Skeletal muscle satellite cell (primary cell): Measurements from ENCODE around the gene C1QTNF12.

ENCODE experiments used
- H3K27me3 ChIP-seq: 2 replicates; pipeline ENCODE4 v1.7.0; 2013; ENCODE audit warnings: low read length; ENCODE audit not compliant: control insufficient read depth, insufficient read depth
- H3K36me3 ChIP-seq: 2 replicates; pipeline ENCODE4 v1.7.0; 2013; ENCODE audit warnings: mild to moderate bottlenecking, control low read depth, low read length; ENCODE audit not compliant: insufficient read depth
- H3K4me1 ChIP-seq: 2 replicates; pipeline ENCODE4 v1.7.0; 2013; ENCODE audit warnings: low read length; ENCODE audit not compliant: control insufficient read depth, insufficient read depth
- H3K4me2 ChIP-seq: 2 replicates; pipeline ENCODE4 v1.7.0; 2013; ENCODE audit warnings: mild to moderate bottlenecking, low read length
- H3K4me3 ChIP-seq: 2 replicates; pipeline ENCODE4 v1.7.0; 2013; ENCODE audit warnings: low read length
- H3K9ac ChIP-seq: 2 replicates; pipeline ENCODE4 v1.7.0; 2013; ENCODE audit warnings: mild to moderate bottlenecking, low read depth, low read length, moderate library complexity
- H3K9me3 ChIP-seq: replicated peaks from 2 replicates; pipeline ENCODE4 v1.7.0; 2013; ENCODE audit warnings: mild to moderate bottlenecking, control low read depth, low read length

The C1QTNF12 gene

GRCh38 chr1:1243807-1244191 lies 2.7 kb downstream of the C1QTNF12 start:
- Histone ChIP-seq H3K4me3 (no peak overlapping the region), H3K36me3 (no peaks in the 10 kb centered on the region), H3K4me2 (no peak overlapping the region), H3K4me1 (no peaks in the 10 kb centered on the region), H3K9me3 (no peaks in the 10 kb centered on the region), H3K27me3 (no peaks in the 10 kb centered on the region), H3K9ac (no peak overlapping the region)

- Histone ChIP-seq H3K9ac (no peak overlapping the region), H3K4me3 (no peak overlapping the region), H3K9me3 (no peaks in the 10 kb centered on the region), H3K4me1 (no peaks in the 10 kb centered on the region), H3K36me3 (no peaks in the 10 kb centered on the region), H3K4me2 (no peak overlapping the region), H3K27me3 (peaks cover 3% of the 10 kb centered on the region)
These were observed 3.3 kb downstream of the C1QTNF12 start for GRCh38 chr1:1243266-1243660.

GRCh38 chr1:1242461-1243265 lies 3.9 kb downstream of the C1QTNF12 start:
- Histone ChIP-seq H3K36me3 (no peaks in the 10 kb centered on the region), H3K27me3 (peaks cover 8% of the 10 kb centered on the region), H3K9ac (no peak overlapping the region), H3K4me1 (no peaks in the 10 kb centered on the region), H3K4me3 (no peak overlapping the region), H3K9me3 (no peaks in the 10 kb centered on the region), H3K4me2 (no peak overlapping the region)

GRCh38 chr1:1241588-1242219 lies 4.8 kb downstream of the C1QTNF12 start:
- no peaks in the 10 kb centered on the region for H3K9me3 ChIP-seq
- H3K4me1 ChIP-seq = peaks cover 4% of the 10 kb centered on the region
- H3K27me3 ChIP-seq = peaks cover 8% of the 10 kb centered on the region
- H3K4me3 ChIP-seq = no peak overlapping the region
- H3K9ac ChIP-seq = no peak overlapping the region
- no peaks in the 10 kb centered on the region for H3K36me3 ChIP-seq
- H3K4me2 ChIP-seq = no peak overlapping the region

GRCh38 chr1:1240822-1241587 lies 5.5 kb downstream of the C1QTNF12 start:
- H3K4me3 ChIP-seq = no peak overlapping the region
- H3K4me2 ChIP-seq = no peak overlapping the region
- H3K27me3 ChIP-seq = peaks cover 8% of the 10 kb centered on the region
- no peak overlapping the region for H3K9ac ChIP-seq
- H3K36me3 ChIP-seq = no peaks in the 10 kb centered on the region
- no peaks in the 10 kb centered on the region for H3K9me3 ChIP-seq
- H3K4me1 ChIP-seq = peaks cover 4% of the 10 kb centered on the region

GRCh38 chr1:1240348-1240732 lies 6.2 kb downstream of the C1QTNF12 start:
- H3K36me3 ChIP-seq = no peaks in the 10 kb centered on the region
- H3K4me2 ChIP-seq = no peak overlapping the region
- H3K9ac ChIP-seq = no peak overlapping the region
- H3K4me3 ChIP-seq = no peak overlapping the region
- peaks cover 8% of the 10 kb centered on the region for H3K27me3 ChIP-seq
- H3K9me3 ChIP-seq = no peaks in the 10 kb centered on the region
- H3K4me1 ChIP-seq = peaks cover 4% of the 10 kb centered on the region

GRCh38 chr1:1239614-1240347 lies 6.7 kb downstream of the C1QTNF12 start:
- Histone ChIP-seq H3K4me1 (peaks cover 4% of the 10 kb centered on the region), H3K9me3 (no peaks in the 10 kb centered on the region), H3K36me3 (peaks cover 4% of the 10 kb centered on the region), H3K9ac (no peak overlapping the region), H3K4me3 (no peak overlapping the region), H3K4me2 (no peak overlapping the region), H3K27me3 (peaks cover 8% of the 10 kb centered on the region)

- no peaks in the 10 kb centered on the region for H3K9me3 ChIP-seq
- H3K4me3 ChIP-seq = no peak overlapping the region
- peaks cover 8% of the 10 kb centered on the region for H3K27me3 ChIP-seq
- peaks cover 5% of the 10 kb centered on the region for H3K36me3 ChIP-seq
- H3K4me1 ChIP-seq = peaks cover 4% of the 10 kb centered on the region
- no peak overlapping the region for H3K9ac ChIP-seq
- no peak overlapping the region for H3K4me2 ChIP-seq
These were observed 7.3 kb downstream of the C1QTNF12 start for GRCh38 chr1:1239227-1239613.

GRCh38 chr1:1238702-1239178 lies 7.8 kb downstream of the C1QTNF12 start:
- Histone ChIP-seq H3K27me3 (peaks cover 8% of the 10 kb centered on the region), H3K4me3 (no peak overlapping the region), H3K36me3 (peaks cover 9% of the 10 kb centered on the region), H3K9me3 (no peaks in the 10 kb centered on the region), H3K4me1 (peaks cover 4% of the 10 kb centered on the region), H3K4me2 (no peak overlapping the region), H3K9ac (no peak overlapping the region)

- H3K4me2 ChIP-seq = no peak overlapping the region
- peaks cover 10% of the 10 kb centered on the region for H3K4me1 ChIP-seq
- H3K36me3 ChIP-seq = peaks cover 14% of the 10 kb centered on the region
- no peaks in the 10 kb centered on the region for H3K9me3 ChIP-seq
- H3K9ac ChIP-seq = no peak overlapping the region
- H3K4me3 ChIP-seq = no peak overlapping the region
- H3K27me3 ChIP-seq = peaks cover 8% of the 10 kb centered on the region
These were observed 8.4 kb downstream of the C1QTNF12 start for GRCh38 chr1:1237874-1238701.
